SK-N-SH (cell line): ENCODE data around the gene CCR5. TPM values are rescaled to one million over a fixed set of nuclear protein-coding genes. Genes with fewer than 3 reads are reported as not detected.

Experiments used
- CTCF ChIA-PET: fragments of 300-600, 350-600 bp; formaldehyde crosslinking; extraction: SDS; loops from one replicate; lab custom pipeline; 2021; lab: Yijun Ruan, JAX
- POLR2A ChIA-PET: fragments of 350-600 bp; sonication (Branson Sonifier 250); formaldehyde crosslinking; extraction: SDS; loops from one replicate; lab custom pipeline; 2020; ENCODE audit warnings: antibody characterized with exemption, inconsistent platforms; lab: Yijun Ruan, JAX
- DNase-seq: peaks from one replicate; pipeline ENCODE4 v3.0.0; 2012
- H2AFZ ChIP-seq: fragments of 200-600 bp; sonication (generic); 2 replicates; pipeline ENCODE4 v1.8.1; 2016; ENCODE audit warnings: antibody characterized with exemption, mild to moderate bottlenecking, low read depth
- H3F3A ChIP-seq: fragments of 200-600 bp; sonication (generic); replicated peaks from 2 replicates; pipeline ENCODE3; 2016; ENCODE audit warnings: antibody characterized with exemption, mild to moderate bottlenecking; ENCODE audit not compliant: insufficient read depth
- H3K27ac ChIP-seq, 2 experiments: fragments of 200-500 bp in 1 of 2; fragments of 200-600 bp in 1 of 2; sonication (Bioruptor generic) in 1 of 2; sonication (generic), shearing (Covaris generic) in 1 of 2; 2 replicates each; pipeline versions ENCODE4 v1.5.1 to v1.6.1; 2014 to 2016; ENCODE audit warnings: low read depth in 2 of 2, inconsistent platforms in 1 of 2, low read length in 1 of 2, mild to moderate bottlenecking in 1 of 2, mixed read lengths in 1 of 2
- H3K27me3 ChIP-seq: fragments of 200-600 bp; sonication (generic), shearing (Covaris generic); 2 replicates; pipeline ENCODE4 v1.6.1; 2016; ENCODE audit warnings: mixed run types; ENCODE audit not compliant: insufficient read depth
- H3K36me3 ChIP-seq, 2 experiments: fragments of 200-500 bp in 1 of 2; fragments of 200-600 bp in 1 of 2; sonication (Bioruptor generic) in 1 of 2; sonication (generic) in 1 of 2; replicated peaks in 1 of 2; 2 replicates each; pipeline versions ENCODE3 to v1.5.1; 2014 to 2016; ENCODE audit warnings: low read length in 1 of 2, mild to moderate bottlenecking in 1 of 2; ENCODE audit not compliant: insufficient read depth in 2 of 2, control insufficient read depth in 1 of 2
- H3K4me1 ChIP-seq, 2 experiments: fragments of 200-500 bp in 1 of 2; fragments of 200-600 bp in 1 of 2; sonication (Bioruptor generic) in 1 of 2; sonication (generic), shearing (Covaris generic) in 1 of 2; 2 replicates each; pipeline versions ENCODE4 v1.5.1 to v1.6.1; 2014 to 2016; ENCODE audit warnings: low read depth in 1 of 2, low read length in 1 of 2, mixed run types in 1 of 2; ENCODE audit not compliant: insufficient read depth in 2 of 2, control insufficient read depth in 1 of 2
- H3K4me2 ChIP-seq: fragments of 200-600 bp; sonication (generic), shearing (Covaris generic); 2 replicates; pipeline ENCODE4 v1.6.1; 2017; ENCODE audit warnings: mixed run types
- H3K4me3 ChIP-seq, 2 experiments: fragments of 200-500 bp in 1 of 2; fragments of 200-600 bp in 1 of 2; sonication (Bioruptor generic) in 1 of 2; sonication (generic), shearing (Covaris generic) in 1 of 2; 2 replicates each; pipeline versions ENCODE4 v1.5.1 to v1.8.1; 2014 to 2016; ENCODE audit warnings: low read depth in 2 of 2, inconsistent platforms in 1 of 2, low read length in 1 of 2, mild to moderate bottlenecking in 1 of 2, mixed read lengths in 1 of 2, moderate library complexity in 1 of 2
- H3K79me2 ChIP-seq: fragments of 200-600 bp; sonication (generic); 2 replicates; pipeline ENCODE4 v1.8.1; 2017; ENCODE audit warnings: mild to moderate bottlenecking; ENCODE audit not compliant: insufficient read depth
- H3K9ac ChIP-seq: fragments of 200-600 bp; sonication (generic); 2 replicates; pipeline ENCODE4 v1.6.1; 2017; ENCODE audit warnings: mixed run types
- H3K9me2 ChIP-seq: fragments of 200-600 bp; sonication (generic); 2 replicates; pipeline ENCODE4 v1.6.1; 2017; ENCODE audit warnings: mixed run types
- H3K9me3 ChIP-seq: fragments of 200-600 bp; sonication (generic); 2 replicates; pipeline ENCODE4 v1.6.1; 2017; ENCODE audit warnings: mixed run types, mild to moderate bottlenecking, moderate library complexity
- H4K20me1 ChIP-seq: fragments of 200-600 bp; sonication (generic); 2 replicates; pipeline ENCODE4 v1.6.1; 2017; ENCODE audit warnings: mild to moderate bottlenecking, mixed run types; ENCODE audit not compliant: insufficient read depth
- ELF1 ChIP-seq: IDR thresholded peaks from 2 replicates; pipeline ENCODE4 v1.4.0; 2012
- EP300 ChIP-seq, 2 experiments: IDR thresholded peaks; 2 replicates each; pipeline versions ENCODE4 v1.4.0 to v1.6.1; 2012; ENCODE audit warnings: borderline replicate concordance in 1 of 2, low read depth in 1 of 2, low read length in 1 of 2
- FOXJ3 ChIP-seq: sonication (generic); formaldehyde crosslinking; IDR thresholded peaks from 2 replicates; pipeline ENCODE4 v1.5.1; 2020; ENCODE audit warnings: mild to moderate bottlenecking, missing genetic modification reagents
- FOXM1 ChIP-seq: IDR thresholded peaks from 2 replicates; pipeline ENCODE4 v1.4.0; 2012; ENCODE audit warnings: low read depth, mild to moderate bottlenecking
- GABPA ChIP-seq: IDR thresholded peaks from 2 replicates; pipeline ENCODE4 v1.4.0; 2012; ENCODE audit warnings: low read depth, mild to moderate bottlenecking
- MXI1 ChIP-seq: IDR thresholded peaks from 2 replicates; pipeline ENCODE4 v1.6.1; 2012; ENCODE audit warnings: mild to moderate bottlenecking, low read depth, low read length, improper control_type of control experiment
- NFIC ChIP-seq: IDR thresholded peaks from 2 replicates; pipeline ENCODE4 v1.4.0; 2012; ENCODE audit warnings: borderline replicate concordance
- NRF1 ChIP-seq: IDR thresholded peaks from 2 replicates; pipeline ENCODE4 v1.6.1; 2012; ENCODE audit warnings: low read depth, mild to moderate bottlenecking, low read length
- POLR2AphosphoS5 ChIP-seq: IDR thresholded peaks from 2 replicates; pipeline ENCODE4 v1.6.1; 2012; ENCODE audit warnings: low read depth, low read length
- RAD21 ChIP-seq: IDR thresholded peaks from 2 replicates; pipeline ENCODE4 v1.6.1; 2012; ENCODE audit warnings: mild to moderate bottlenecking, low read length
- RXRA ChIP-seq: IDR thresholded peaks from 2 replicates; pipeline ENCODE4 v1.4.0; 2012; ENCODE audit warnings: low read depth, mild to moderate bottlenecking, borderline replicate concordance
- SMC3 ChIP-seq: IDR thresholded peaks from 2 replicates; pipeline ENCODE4 v1.6.1; 2012; ENCODE audit warnings: low read depth, low read length, improper control_type of control experiment
- TAF1 ChIP-seq: IDR thresholded peaks from 2 replicates; pipeline ENCODE4 v1.6.1; 2012; ENCODE audit warnings: low read depth, mild to moderate bottlenecking, low read length, moderate library complexity, borderline replicate concordance
- TCF12 ChIP-seq: IDR thresholded peaks from 2 replicates; pipeline ENCODE4 v1.4.0; 2012
- TEAD4 ChIP-seq: IDR thresholded peaks from 2 replicates; pipeline ENCODE4 v1.4.0; 2012; ENCODE audit warnings: mild to moderate bottlenecking, borderline replicate concordance; ENCODE audit not compliant: insufficient read depth
- WGBS: methylation state at CpG from one replicate; pipeline ENCODE4 v1.1.6; 2017; ENCODE audit warnings: low lambda C conversion rate; 5-methylcytosine and 5-hydroxymethylcytosine counted together
- polyA plus RNA-seq, 3 experiments: library from polyadenylated mRNA; depleted of rRNA; stranded (reverse); fragments of >200 nt; gene quantifications; 2 replicates each; pipeline ENCODE4 v1.2.3, GENCODE V29; 2012
- TF ChIP-seq, protein P1 (sequence below): IDR thresholded peaks from 2 replicates; pipeline ENCODE4 v1.4.0; 2012; ENCODE audit warnings: low read depth, borderline replicate concordance
- TF ChIP-seq, protein P2 (sequence below): IDR thresholded peaks from 2 replicates; pipeline ENCODE4 v1.4.0; 2012; ENCODE audit warnings: low read depth
- TF ChIP-seq, protein P3 (sequence below): IDR thresholded peaks from 2 replicates; pipeline ENCODE4 v1.6.1; 2012; ENCODE audit warnings: mild to moderate bottlenecking, low read depth, low read length, moderate library complexity
- TF ChIP-seq, protein P4 (sequence below): fragments of 150-350 bp; IDR thresholded peaks from 2 replicates; pipeline ENCODE4 v1.6.1; 2017; ENCODE audit warnings: antibody characterized with exemption, low read length, low read depth, borderline replicate concordance
- TF ChIP-seq, protein P5 (sequence below): IDR thresholded peaks from 2 replicates; pipeline ENCODE4 v1.4.0; 2012; ENCODE audit warnings: low read depth, borderline replicate concordance

CCR5 gene
- polyA plus RNA-seq, 1 of the 3 experiments (the other 2 are of a cell fraction), result not detected

DNA sequence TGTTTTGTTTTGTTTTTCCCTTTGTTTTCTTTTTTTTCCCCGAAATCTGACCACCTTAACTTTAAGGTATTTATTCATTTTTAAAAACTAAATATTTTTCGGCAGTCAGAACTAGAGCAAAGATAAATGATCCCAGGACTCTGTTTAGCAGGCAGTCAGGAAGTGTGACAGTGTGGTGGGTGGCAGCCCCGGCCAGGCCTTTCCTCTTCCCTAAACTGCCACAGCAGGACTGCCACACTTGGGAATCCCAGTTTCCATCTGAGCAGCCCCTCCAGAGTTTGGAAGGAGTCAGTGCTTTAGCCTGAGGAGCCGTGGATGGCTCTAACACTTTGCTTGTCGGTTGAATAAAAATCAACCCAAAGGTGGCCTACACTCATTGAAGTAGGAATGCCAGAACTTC lies 43.2 kb downstream of the CCR5 start:
- Histone ChIP-seq H3K9ac (no peak overlapping the region), H3K79me2 (no peaks in the 10 kb centered on the region), H3K9me3 (no peaks in the 10 kb centered on the region), H3K27ac (no peak overlapping the region), H3K27me3 (no peaks in the 10 kb centered on the region; the same call in 1 of the 2 replicates), H3K9me2 (no peaks in the 10 kb centered on the region), H3K4me3 (no peak overlapping the region), H3K36me3 (no peaks in the 10 kb centered on the region), H3K4me2 (no peak overlapping the region), H4K20me1 (no peaks in the 10 kb centered on the region), H3K4me1 (peaks cover 0 to 4% of the 10 kb centered on the region in 2 experiments; a peak in 1 of 4 replicates), H2AFZ (no peak overlapping the region), H3F3A (no peaks in the 10 kb centered on the region)
- 30% methylated on average over 5 of the region's 5 CpGs for WGBS
- no peak for DNase-seq
- TF ChIP-seq NFIC (no peak), GABPA (no peak), ELF1 (no peak), POLR2AphosphoS5 (no peak)
- TF ChIP-seq, protein P1, sequence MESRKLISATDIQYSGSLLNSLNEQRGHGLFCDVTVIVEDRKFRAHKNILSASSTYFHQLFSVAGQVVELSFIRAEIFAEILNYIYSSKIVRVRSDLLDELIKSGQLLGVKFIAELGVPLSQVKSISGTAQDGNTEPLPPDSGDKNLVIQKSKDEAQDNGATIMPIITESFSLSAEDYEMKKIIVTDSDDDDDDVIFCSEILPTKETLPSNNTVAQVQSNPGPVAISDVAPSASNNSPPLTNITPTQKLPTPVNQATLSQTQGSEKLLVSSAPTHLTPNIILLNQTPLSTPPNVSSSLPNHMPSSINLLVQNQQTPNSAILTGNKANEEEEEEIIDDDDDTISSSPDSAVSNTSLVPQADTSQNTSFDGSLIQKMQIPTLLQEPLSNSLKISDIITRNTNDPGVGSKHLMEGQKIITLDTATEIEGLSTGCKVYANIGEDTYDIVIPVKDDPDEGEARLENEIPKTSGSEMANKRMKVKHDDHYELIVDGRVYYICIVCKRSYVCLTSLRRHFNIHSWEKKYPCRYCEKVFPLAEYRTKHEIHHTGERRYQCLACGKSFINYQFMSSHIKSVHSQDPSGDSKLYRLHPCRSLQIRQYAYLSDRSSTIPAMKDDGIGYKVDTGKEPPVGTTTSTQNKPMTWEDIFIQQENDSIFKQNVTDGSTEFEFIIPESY, result no peak
- POLR2A ChIA-PET, result no interaction called here
- CTCF ChIA-PET, result interaction anchor here (1.3 to 1.5 kb wide), 2 partner anchors 11 to 36 kb away, joined by 3 read pairs; no protein-coding TSS in a partner anchor

DNA sequence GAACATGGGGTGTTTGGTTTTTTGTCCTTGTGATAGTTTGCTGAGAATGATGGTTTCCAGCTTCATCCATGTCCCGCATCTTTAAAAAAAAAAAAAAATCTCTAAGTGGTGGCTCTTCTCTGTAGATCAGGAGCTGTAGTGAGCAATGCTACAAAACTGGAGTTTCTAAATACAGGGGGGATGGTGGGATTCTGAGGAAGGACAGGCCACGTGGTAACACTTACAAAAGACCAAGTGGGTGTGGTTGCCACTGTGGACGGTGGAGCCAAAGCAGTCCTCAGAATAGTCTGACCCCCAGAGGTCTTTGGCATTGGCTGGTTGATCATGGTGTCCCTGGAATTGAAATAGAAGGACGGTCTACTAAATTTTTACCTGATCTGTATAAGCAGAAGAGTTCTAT lies 44.0 kb downstream of the CCR5 start:
- Histone ChIP-seq H3K4me3 (no peak overlapping the region), H3K4me2 (no peak overlapping the region), H2AFZ (no peak overlapping the region), H3K9me3 (no peaks in the 10 kb centered on the region), H3F3A (no peaks in the 10 kb centered on the region), H3K27me3 (no peaks in the 10 kb centered on the region; the same call in 1 of the 2 replicates), H3K9ac (no peak overlapping the region), H3K79me2 (no peaks in the 10 kb centered on the region), H3K27ac (no peak overlapping the region), H4K20me1 (no peaks in the 10 kb centered on the region), H3K36me3 (no peaks in the 10 kb centered on the region), H3K4me1 (peaks cover 0 to 4% of the 10 kb centered on the region in 2 experiments; a peak in 1 of 4 replicates), H3K9me2 (no peaks in the 10 kb centered on the region)
- no peak for TF ChIP-seq RXRA
- TF ChIP-seq FOXM1, result no peak
- no peak for TF ChIP-seq TCF12
- TF ChIP-seq SMC3, result no peak
- TF ChIP-seq MXI1, result no peak
- TF ChIP-seq TAF1, result no peak
- TF ChIP-seq NRF1, result no peak
- TF ChIP-seq, protein P2, sequence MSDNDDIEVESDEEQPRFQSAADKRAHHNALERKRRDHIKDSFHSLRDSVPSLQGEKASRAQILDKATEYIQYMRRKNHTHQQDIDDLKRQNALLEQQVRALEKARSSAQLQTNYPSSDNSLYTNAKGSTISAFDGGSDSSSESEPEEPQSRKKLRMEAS, result no peak
- TF ChIP-seq EP300 (IDR thresholded peaks at IDR 0.05; ENCODE audit: borderline replicate concordance in 1 of 2, low read depth in 1 of 2, low read length in 1 of 2), result no peak
- TF ChIP-seq, protein P3, sequence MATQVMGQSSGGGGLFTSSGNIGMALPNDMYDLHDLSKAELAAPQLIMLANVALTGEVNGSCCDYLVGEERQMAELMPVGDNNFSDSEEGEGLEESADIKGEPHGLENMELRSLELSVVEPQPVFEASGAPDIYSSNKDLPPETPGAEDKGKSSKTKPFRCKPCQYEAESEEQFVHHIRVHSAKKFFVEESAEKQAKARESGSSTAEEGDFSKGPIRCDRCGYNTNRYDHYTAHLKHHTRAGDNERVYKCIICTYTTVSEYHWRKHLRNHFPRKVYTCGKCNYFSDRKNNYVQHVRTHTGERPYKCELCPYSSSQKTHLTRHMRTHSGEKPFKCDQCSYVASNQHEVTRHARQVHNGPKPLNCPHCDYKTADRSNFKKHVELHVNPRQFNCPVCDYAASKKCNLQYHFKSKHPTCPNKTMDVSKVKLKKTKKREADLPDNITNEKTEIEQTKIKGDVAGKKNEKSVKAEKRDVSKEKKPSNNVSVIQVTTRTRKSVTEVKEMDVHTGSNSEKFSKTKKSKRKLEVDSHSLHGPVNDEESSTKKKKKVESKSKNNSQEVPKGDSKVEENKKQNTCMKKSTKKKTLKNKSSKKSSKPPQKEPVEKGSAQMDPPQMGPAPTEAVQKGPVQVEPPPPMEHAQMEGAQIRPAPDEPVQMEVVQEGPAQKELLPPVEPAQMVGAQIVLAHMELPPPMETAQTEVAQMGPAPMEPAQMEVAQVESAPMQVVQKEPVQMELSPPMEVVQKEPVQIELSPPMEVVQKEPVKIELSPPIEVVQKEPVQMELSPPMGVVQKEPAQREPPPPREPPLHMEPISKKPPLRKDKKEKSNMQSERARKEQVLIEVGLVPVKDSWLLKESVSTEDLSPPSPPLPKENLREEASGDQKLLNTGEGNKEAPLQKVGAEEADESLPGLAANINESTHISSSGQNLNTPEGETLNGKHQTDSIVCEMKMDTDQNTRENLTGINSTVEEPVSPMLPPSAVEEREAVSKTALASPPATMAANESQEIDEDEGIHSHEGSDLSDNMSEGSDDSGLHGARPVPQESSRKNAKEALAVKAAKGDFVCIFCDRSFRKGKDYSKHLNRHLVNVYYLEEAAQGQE, result no peak
- no peak for TF ChIP-seq FOXJ3
- TF ChIP-seq, protein P4, sequence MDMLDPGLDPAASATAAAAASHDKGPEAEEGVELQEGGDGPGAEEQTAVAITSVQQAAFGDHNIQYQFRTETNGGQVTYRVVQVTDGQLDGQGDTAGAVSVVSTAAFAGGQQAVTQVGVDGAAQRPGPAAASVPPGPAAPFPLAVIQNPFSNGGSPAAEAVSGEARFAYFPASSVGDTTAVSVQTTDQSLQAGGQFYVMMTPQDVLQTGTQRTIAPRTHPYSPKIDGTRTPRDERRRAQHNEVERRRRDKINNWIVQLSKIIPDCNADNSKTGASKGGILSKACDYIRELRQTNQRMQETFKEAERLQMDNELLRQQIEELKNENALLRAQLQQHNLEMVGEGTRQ, result no peak
- TF ChIP-seq TEAD4, result no peak
- TF ChIP-seq, protein P5, sequence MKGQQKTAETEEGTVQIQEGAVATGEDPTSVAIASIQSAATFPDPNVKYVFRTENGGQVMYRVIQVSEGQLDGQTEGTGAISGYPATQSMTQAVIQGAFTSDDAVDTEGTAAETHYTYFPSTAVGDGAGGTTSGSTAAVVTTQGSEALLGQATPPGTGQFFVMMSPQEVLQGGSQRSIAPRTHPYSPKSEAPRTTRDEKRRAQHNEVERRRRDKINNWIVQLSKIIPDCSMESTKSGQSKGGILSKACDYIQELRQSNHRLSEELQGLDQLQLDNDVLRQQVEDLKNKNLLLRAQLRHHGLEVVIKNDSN, result no peak
- TF ChIP-seq RAD21, result no peak
- CTCF ChIA-PET, result no interaction called here
- POLR2A ChIA-PET, result no interaction called here
- DNase-seq, result no peak
- 47% methylated on average over 4 of the region's 4 CpGs for WGBS
